ENCODE data around the gene INAFM2. TPM values are rescaled to one million over a fixed set of nuclear protein-coding genes. Genes with fewer than 3 reads are reported as not detected.

The INAFM2 gene
- total and polyA plus RNA-seq, 4 experiments from 2014 or later, result 0.08 to 7.5 (median 5.0) TPM

DNA sequence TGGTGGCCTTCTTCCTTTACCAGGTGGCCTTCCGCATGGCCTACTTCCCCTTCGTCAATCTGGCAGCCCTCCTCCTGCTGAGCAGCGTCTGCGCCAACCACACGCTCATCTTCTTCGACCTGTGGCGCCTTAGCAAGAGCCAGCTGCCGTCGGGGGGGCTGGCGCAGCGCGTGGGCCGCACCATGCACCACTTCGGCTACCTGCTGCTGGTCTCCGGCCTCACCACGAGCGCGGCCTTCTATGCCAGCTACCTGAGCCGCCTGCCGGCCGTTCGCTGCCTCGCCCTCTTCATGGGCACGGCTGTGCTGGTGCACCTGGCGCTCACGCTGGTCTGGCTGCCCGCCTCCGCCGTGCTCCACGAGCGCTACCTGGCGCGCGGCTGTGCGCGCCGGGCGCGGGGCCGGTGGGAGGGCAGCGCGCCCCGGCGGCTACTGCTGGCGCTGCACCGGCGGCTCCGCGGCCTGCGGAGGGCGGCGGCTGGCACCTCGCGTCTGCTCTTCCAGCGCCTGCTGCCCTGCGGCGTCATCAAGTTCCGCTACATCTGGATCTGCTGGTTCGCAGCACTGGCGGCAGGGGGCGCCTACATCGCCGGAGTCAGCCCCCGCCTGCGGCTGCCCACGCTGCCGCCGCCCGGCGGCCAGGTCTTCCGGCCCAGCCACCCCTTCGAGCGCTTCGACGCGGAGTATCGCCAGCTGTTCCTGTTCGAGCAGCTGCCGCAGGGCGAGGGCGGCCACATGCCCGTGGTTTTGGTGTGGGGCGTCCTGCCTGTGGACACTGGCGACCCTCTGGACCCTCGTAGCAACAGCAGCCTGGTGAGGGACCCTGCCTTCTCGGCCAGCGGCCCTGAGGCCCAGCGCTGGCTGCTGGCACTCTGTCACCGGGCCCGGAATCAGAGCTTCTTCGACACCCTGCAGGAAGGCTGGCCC lies 44.5 kb downstream of the INAFM2 start:
- POLR2A ChIA-PET (ENCODE audit: partially characterized antibody), result interaction anchor here (0.9 to 2.8 kb wide), 11 partner anchors 11 to 73 kb away, joined by 3 to 13 read pairs (median 4); partner anchors contain the start of genes BAHD1, IVD, KNSTRN and PLCB2
- H3K4me3 ChIP-seq (ENCODE audit: low read length in 2 of 2), result peak overlapping the region in 1 of 2 donors; percentile 45
- peak overlapping the region; percentile 80 to 88 (median 85) for H3K4me3 Mint-ChIP-seq

DNA sequence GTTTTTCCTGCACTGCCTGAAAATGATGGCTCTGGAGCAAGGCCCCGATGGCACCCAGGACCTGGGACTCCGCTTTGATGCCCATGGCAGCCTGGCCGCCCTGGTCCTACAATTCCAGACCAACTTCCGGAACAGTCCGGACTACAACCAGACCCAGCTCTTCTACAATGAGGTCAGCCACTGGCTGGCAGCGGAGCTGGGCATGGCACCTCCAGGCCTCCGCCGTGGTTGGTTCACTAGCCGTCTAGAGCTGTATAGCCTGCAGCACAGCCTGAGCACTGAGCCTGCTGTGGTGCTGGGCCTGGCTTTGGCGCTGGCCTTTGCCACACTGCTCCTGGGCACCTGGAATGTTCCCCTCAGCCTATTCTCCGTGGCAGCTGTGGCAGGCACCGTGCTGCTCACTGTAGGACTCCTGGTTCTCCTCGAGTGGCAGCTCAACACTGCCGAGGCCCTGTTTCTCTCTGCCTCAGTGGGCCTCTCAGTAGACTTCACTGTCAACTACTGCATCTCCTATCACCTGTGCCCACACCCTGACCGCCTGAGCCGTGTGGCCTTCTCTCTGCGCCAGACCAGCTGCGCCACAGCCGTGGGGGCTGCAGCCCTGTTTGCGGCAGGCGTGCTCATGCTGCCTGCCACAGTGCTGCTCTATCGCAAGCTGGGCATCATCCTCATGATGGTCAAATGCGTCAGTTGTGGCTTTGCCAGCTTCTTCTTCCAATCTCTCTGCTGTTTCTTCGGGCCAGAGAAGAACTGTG lies 45.4 kb downstream of the INAFM2 start:
- POLR2A ChIA-PET (ENCODE audit: partially characterized antibody), result interaction anchor here (1.3 to 2.8 kb wide), 8 partner anchors 11 to 72 kb away, joined by 4 to 13 read pairs (median 5); partner anchors contain the start of genes BAHD1, DISP2, IVD and KNSTRN

More for the DNA sequence above, 44.5 kb downstream of the INAFM2 start:
- DNase-seq, result peak; percentile 88 to 91 (median 89)
- H3K27ac Mint-ChIP-seq, result peak overlapping the region; percentile 79 to 90 (median 86)
- H3K9me3 ChIP-seq (ENCODE audit: control insufficient read depth in 1 of 2, low read length in 2 of 2), result no peaks in the 10 kb centered on the region
- H3K36me3 ChIP-seq (ENCODE audit: insufficient read depth, low read length), result no peaks in the 10 kb centered on the region
- no peaks in the 10 kb centered on the region for H3K27me3 Mint-ChIP-seq
- intact Hi-C loops (cut with micrococcal nuclease), result loop anchor here (1.0 to 5.0 kb wide), 5 partner anchors 10 to 199 kb away; partner anchors contain the start of genes CCDC32, DISP2, IVD and RPUSD2
- H3K27me3 ChIP-seq (ENCODE audit: insufficient read depth, low read length), result no peaks in the 10 kb centered on the region
- H3K27ac ChIP-seq (ENCODE audit: low read depth, low read length), result peak overlapping the region; percentile 34
- H3K36me3 Mint-ChIP-seq, result no peaks in the 10 kb centered on the region
- peaks cover 11 to 27% (median 18%) of the 10 kb centered on the region in 4 donors for H3K4me1 Mint-ChIP-seq
- no peaks in the 10 kb centered on the region for H3K9me3 Mint-ChIP-seq
- CTCF ChIA-PET (ENCODE audit: partially characterized antibody), result interaction anchor here (0.7 to 5.7 kb wide), 25 partner anchors 9 to 157 kb away, joined by 3 to 48 read pairs (median 4); partner anchors contain the start of genes BAHD1, CCDC9B, DISP2 and IVD
- peaks cover 24% of the 10 kb centered on the region for H3K4me1 ChIP-seq (ENCODE audit: insufficient read depth, low read length)

DNA sequence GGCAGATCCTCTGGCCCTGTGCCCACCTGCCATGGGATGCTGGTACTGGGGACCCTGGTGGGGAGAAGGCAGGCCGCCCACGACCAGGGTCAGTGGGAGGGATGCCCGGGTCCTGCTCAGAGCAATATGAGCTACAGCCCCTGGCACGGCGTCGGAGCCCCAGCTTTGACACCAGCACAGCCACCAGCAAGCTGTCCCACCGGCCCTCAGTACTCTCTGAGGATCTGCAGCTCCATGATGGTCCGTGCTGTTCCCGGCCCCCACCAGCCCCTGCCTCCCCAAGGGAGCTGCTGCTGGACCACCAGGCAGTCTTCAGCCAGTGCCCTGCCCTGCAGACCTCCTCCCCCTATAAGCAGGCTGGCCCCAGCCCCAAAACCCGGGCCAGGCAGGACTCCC lies 46.0 kb downstream of the INAFM2 start:
- Histone ChIP-seq H3K27ac (ENCODE audit: low read depth, low read length) (no peak overlapping the region), H3K27me3 (ENCODE audit: insufficient read depth, low read length) (no peaks in the 10 kb centered on the region), H3K4me3 (ENCODE audit: low read length in 2 of 2) (no peak overlapping the region), H3K36me3 (ENCODE audit: insufficient read depth, low read length) (no peaks in the 10 kb centered on the region), H3K9me3 (ENCODE audit: control insufficient read depth in 1 of 2, low read length in 2 of 2) (no peaks in the 10 kb centered on the region), H3K4me1 (ENCODE audit: insufficient read depth, low read length) (peaks cover 24% of the 10 kb centered on the region)
- Mint-ChIP-seq H3K4me1 (peaks cover 11 to 27% (median 18%) of the 10 kb centered on the region in 4 donors), H3K36me3 (no peaks in the 10 kb centered on the region), H3K4me3 (peak overlapping the region in 3 of 8 donors; percentile 66 to 79 (median 70)), H3K27me3 (no peaks in the 10 kb centered on the region), H3K27ac (peak overlapping the region in 2 of 7 donors; percentile 31 to 73), H3K9me3 (no peaks in the 10 kb centered on the region)
- CTCF ChIA-PET (ENCODE audit: partially characterized antibody), result interaction anchor here (1.0 to 5.7 kb wide), 12 partner anchors 8 to 158 kb away, joined by 3 to 48 read pairs (median 4); partner anchors contain the start of genes BAHD1, CCDC9B, IVD and KNSTRN
- DNase-seq, result no peak
- intact Hi-C loops (cut with micrococcal nuclease), result loop anchor here (5.0 kb wide), 2 partner anchors 38 to 198 kb away; partner anchors contain the start of genes CCDC32, IVD and RPUSD2
- POLR2A ChIA-PET (ENCODE audit: partially characterized antibody), result interaction anchor here (1.3 to 2.8 kb wide), 3 partner anchors 12 to 61 kb away, joined by 4 to 13 read pairs (median 4); partner anchors contain the start of genes DISP2 and PLCB2

More for the DNA sequence above, 45.4 kb downstream of the INAFM2 start:
- H3K4me1 ChIP-seq (ENCODE audit: insufficient read depth, low read length), result peaks cover 24% of the 10 kb centered on the region
- Mint-ChIP-seq H3K27ac (peak overlapping the region in 5 of 7 donors; percentile 46 to 87 (median 64)), H3K4me3 (peak overlapping the region in 6 of 8 donors; percentile 56 to 79 (median 66)), H3K36me3 (no peaks in the 10 kb centered on the region), H3K9me3 (no peaks in the 10 kb centered on the region), H3K27me3 (no peaks in the 10 kb centered on the region), H3K4me1 (peaks cover 11 to 27% (median 18%) of the 10 kb centered on the region in 4 donors)
- CTCF ChIA-PET (ENCODE audit: partially characterized antibody), result interaction anchor here (0.8 to 5.7 kb wide), 23 partner anchors 8 to 158 kb away, joined by 3 to 48 read pairs (median 4); partner anchors contain the start of genes BAHD1, CCDC9B, DISP2 and IVD
- H3K9me3 ChIP-seq (ENCODE audit: control insufficient read depth in 1 of 2, low read length in 2 of 2), result no peaks in the 10 kb centered on the region
- intact Hi-C loops (cut with micrococcal nuclease), result loop anchor here (1.0 to 5.0 kb wide), 5 partner anchors 11 to 198 kb away; partner anchors contain the start of genes CCDC32, DISP2, IVD and RPUSD2
- no peak overlapping the region for H3K4me3 ChIP-seq (ENCODE audit: low read length in 2 of 2)
- no peak for DNase-seq
- H3K36me3 ChIP-seq (ENCODE audit: insufficient read depth, low read length), result no peaks in the 10 kb centered on the region
- no peaks in the 10 kb centered on the region for H3K27me3 ChIP-seq (ENCODE audit: insufficient read depth, low read length)
- H3K27ac ChIP-seq (ENCODE audit: low read depth, low read length), result no peak overlapping the region

DNA sequence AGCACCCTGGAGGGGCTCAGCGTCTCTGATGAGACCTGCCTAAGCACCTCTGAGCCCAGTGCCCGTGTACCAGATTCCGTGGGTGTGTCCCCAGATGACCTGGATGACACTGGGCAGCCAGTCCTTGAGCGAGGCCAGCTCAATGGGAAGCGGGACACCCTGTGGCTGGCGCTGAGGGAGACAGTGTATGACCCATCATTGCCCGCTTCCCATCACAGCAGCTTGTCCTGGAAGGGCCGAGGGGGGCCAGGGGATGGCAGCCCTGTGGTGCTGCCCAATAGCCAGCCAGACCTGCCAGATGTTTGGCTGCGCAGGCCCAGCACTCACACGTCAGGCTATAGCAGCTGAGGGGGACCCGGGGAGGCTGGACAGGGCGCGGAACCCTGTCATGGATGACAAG lies 46.5 kb downstream of the INAFM2 start:
- no peak overlapping the region for H3K4me3 Mint-ChIP-seq
- H3K4me3 ChIP-seq (ENCODE audit: low read length in 2 of 2), result no peak overlapping the region
- intact Hi-C loops (cut with micrococcal nuclease), result loop anchor here (5.0 kb wide), 2 partner anchors 37 to 197 kb away; partner anchors contain the start of genes CCDC32, IVD and RPUSD2
- no peaks in the 10 kb centered on the region for H3K9me3 ChIP-seq (ENCODE audit: control insufficient read depth in 1 of 2, low read length in 2 of 2)
- peak overlapping the region in 1 of 7 donors; percentile 65 for H3K27ac Mint-ChIP-seq
- no peaks in the 10 kb centered on the region for H3K27me3 Mint-ChIP-seq
- ChIA-PET POLR2A (ENCODE audit: partially characterized antibody) (interaction anchor here (1.4 kb wide), 1 partner anchor 12 kb away, joined by 4 read pairs; the partner anchor contains the start of gene DISP2), CTCF (ENCODE audit: partially characterized antibody) (interaction anchor here (0.6 to 5.7 kb wide), 8 partner anchors 7 to 61 kb away, joined by 3 to 48 read pairs (median 9); partner anchors contain the start of genes IVD and KNSTRN)
- no peaks in the 10 kb centered on the region for H3K9me3 Mint-ChIP-seq
- no peaks in the 10 kb centered on the region for H3K27me3 ChIP-seq (ENCODE audit: insufficient read depth, low read length)
- H3K27ac ChIP-seq (ENCODE audit: low read depth, low read length), result no peak overlapping the region
- H3K36me3 Mint-ChIP-seq, result no peaks in the 10 kb centered on the region
- H3K4me1 Mint-ChIP-seq, result peaks cover 11 to 27% (median 18%) of the 10 kb centered on the region in 4 donors
- peaks cover 24% of the 10 kb centered on the region for H3K4me1 ChIP-seq (ENCODE audit: insufficient read depth, low read length)
- no peaks in the 10 kb centered on the region for H3K36me3 ChIP-seq (ENCODE audit: insufficient read depth, low read length)
- DNase-seq, result no peak

DNA sequence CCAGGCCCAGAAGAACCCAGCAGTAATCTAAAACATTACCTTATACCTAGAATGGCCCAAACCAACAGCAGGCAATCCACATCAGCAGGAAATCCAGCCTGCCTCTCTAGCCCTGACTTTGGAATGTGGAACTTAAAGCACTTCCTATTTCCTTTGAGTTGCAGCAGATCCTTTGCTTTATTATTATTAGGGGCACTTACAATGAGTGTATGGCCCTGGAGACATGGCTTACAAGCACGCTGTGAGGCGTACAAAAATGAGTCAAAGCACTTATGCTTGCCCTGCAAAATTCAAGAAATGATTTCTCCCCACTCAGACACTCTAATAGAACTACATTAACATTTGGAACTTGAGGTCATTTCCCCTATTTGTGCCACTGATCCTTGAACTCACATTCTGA lies 49.5 kb downstream of the INAFM2 start:
- Mint-ChIP-seq H3K4me3 (no peak overlapping the region), H3K27me3 (no peaks in the 10 kb centered on the region), H3K4me1 (peaks cover 0 to 7% (median 2%) of the 10 kb centered on the region in 4 donors), H3K36me3 (no peaks in the 10 kb centered on the region), H3K27ac (no peak overlapping the region), H3K9me3 (no peaks in the 10 kb centered on the region)
- no peaks in the 10 kb centered on the region for H3K27me3 ChIP-seq (ENCODE audit: insufficient read depth, low read length)
- no peaks in the 10 kb centered on the region for H3K36me3 ChIP-seq (ENCODE audit: insufficient read depth, low read length)
- H3K27ac ChIP-seq (ENCODE audit: low read depth, low read length), result no peak overlapping the region
- H3K4me3 ChIP-seq (ENCODE audit: low read length in 2 of 2), result no peak overlapping the region
- CTCF ChIA-PET (ENCODE audit: partially characterized antibody), result interaction anchor here (1.9 to 3.0 kb wide), 3 partner anchors 30 to 50 kb away, joined by 8 to 10 read pairs (median 8); no protein-coding TSS in a partner anchor
- no peak for DNase-seq
- POLR2A ChIA-PET (ENCODE audit: partially characterized antibody), result no interaction called here
- peaks cover 3% of the 10 kb centered on the region for H3K4me1 ChIP-seq (ENCODE audit: insufficient read depth, low read length)
- intact Hi-C loops (cut with micrococcal nuclease), result no loop called here
- H3K9me3 ChIP-seq (ENCODE audit: control insufficient read depth in 1 of 2, low read length in 2 of 2), result no peaks in the 10 kb centered on the region

All from CD4-positive, alpha-beta memory T cell (primary cell).